Mammary microvascular endothelial cell (primary cell): ENCODE measurements around the gene MAGEC3. TPM values are rescaled to one million over a fixed set of nuclear protein-coding genes. Genes with fewer than 3 reads are reported as not detected.

Experiments used
- total RNA-seq: library from RNA; depleted of rRNA; stranded (reverse); fragments of >200 nt; gene quantifications from 2 replicates; pipeline ENCODE4 v1.2.3, GENCODE V29; 2015

Gene MAGEC3, protein sequence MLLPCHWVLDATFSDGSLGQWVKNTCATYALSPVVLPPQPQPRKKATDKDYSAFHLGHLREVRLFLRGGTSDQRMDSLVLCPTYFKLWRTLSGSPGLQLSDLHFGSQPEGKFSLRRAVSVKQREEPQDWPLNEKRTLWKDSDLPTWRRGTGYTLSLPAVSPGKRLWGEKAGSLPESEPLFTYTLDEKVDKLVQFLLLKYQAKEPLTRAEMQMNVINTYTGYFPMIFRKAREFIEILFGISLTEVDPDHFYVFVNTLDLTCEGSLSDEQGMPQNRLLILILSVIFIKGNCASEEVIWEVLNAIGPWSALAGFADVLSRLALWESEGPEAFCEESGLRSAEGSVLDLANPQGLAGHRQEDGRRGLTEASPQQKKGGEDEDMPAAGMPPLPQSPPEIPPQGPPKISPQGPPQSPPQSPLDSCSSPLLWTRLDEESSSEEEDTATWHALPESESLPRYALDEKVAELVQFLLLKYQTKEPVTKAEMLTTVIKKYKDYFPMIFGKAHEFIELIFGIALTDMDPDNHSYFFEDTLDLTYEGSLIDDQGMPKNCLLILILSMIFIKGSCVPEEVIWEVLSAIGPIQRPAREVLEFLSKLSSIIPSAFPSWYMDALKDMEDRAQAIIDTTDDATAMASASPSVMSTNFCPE
- not detected in 2 replicates for total RNA-seq

GRCh38 chrX:141838016-141838415 lies at the start of gene MAGEC3:
TSS of gene MAGEC3 (plus strand) at chrX:141838316. CDS start at chrX:141838316, 0 bp downstream.

GRCh38 chrX:141903400-141904155 lies 65.5 kb downstream of the MAGEC3 start, which contains the start of gene MAGEC1:
TSS of gene MAGEC1 (plus strand) at chrX:141903894. CDS start at chrX:141905073, 1,179 bp downstream.

Other genes with a start within 250 kb of the MAGEC3 start
- not detected in 2 replicates for gene SPANXA2, start 248.6 kb upstream of the MAGEC3 start, total RNA-seq
- gene SPANXD, start 139.6 kb upstream of the MAGEC3 start, total RNA-seq = not detected in 2 replicates
- gene MAGEC1, start 65.6 kb downstream of the MAGEC3 start, total RNA-seq = not detected in 2 replicates